GM18502 (cell line): ENCODE measurements around the gene YY1AP1.
"Not testable (repeated sequence)": the region's sequence is repeated elsewhere in the genome, so short reads cannot be mapped to it uniquely, and the experiment has no call there.

Experiments
- ATAC-seq: cut with Tn5 transposase; IDR thresholded peaks from one replicate; pipeline ENCODE4 v1.9.1; 2021; ENCODE audit warnings: mild to moderate bottlenecking; ENCODE audit not compliant: unreplicated experiment, poor library complexity

Gene YY1AP1

DNA sequence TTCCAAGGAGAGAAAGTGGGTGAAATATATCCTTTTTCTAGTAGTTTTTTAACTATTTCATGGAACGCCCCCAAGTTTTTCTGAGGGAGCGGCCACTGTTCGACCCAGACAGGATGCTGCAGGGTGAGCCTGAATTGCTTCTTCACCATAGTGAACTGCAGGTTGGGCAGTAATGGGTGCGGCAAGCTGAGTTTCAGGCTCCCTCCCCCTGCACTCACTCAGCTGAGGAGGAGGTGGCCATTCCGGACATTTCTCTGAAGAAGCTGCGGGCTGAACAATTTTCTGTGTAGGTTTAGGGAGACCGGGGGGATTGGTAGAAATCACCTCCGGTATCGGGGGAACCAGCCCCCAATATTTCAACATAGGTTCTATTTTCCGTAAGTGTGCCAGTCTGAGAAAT, 8.5 kb upstream of the YY1AP1 start:
- ATAC-seq = no peak

DNA sequence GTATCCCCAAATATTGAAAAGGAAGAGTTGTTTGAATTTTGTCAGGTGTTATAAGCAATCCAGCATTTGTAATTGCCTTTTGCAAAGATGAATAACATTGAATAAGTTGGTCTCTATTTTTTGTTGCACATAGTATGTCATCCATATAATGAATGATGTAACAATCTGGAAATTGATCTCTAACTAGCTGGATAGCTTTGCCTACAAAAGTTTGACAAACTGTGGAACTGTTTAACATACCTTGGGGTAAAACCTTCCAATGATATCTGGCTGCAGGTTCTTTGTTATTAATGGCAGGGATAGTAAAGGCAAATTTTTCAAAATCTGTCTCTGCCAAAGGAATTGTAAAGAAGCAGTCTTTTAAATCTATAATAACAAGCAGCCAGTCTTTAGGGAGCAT, 8.0 kb upstream of the YY1AP1 start:
- no peak for ATAC-seq

DNA sequence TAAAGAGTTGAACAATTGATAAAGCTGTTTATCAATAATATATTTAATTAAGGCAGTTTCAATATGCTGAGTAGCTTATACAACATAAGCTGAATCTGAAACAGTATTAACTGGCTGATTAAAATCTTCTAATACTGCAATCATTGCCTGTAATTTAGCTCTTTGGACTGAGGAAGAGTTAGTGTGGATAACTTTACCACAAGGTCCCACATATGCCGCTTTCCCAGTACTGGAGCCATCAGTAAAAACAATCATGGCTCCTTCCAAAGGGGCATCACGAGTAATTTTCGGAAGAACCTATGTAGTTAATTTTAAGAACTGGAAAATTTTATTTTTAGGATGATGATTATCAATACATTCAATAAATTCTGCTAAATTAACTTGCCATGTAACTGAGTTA, 7.0 kb upstream of the YY1AP1 start:
- no peak for ATAC-seq

DNA sequence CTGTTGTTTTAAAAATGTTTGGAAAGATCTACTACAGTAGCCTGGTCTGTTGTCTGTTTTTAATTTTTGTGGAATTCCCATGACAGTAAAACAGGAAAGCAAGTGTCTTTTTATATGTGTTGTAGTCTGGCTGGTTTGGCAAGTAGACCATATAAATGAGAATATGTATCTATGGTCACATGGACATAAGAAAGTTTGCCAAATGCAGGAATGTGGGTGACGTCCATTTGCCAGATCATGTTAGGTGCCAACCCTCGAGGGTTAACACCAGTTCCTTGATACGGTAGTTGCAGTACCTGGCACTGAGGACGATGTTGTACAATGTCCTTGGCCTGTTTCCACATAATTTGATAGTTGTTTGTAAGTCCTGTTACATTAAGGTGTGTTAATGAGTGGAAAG, 6.5 kb upstream of the YY1AP1 start:
- no peak for ATAC-seq

DNA sequence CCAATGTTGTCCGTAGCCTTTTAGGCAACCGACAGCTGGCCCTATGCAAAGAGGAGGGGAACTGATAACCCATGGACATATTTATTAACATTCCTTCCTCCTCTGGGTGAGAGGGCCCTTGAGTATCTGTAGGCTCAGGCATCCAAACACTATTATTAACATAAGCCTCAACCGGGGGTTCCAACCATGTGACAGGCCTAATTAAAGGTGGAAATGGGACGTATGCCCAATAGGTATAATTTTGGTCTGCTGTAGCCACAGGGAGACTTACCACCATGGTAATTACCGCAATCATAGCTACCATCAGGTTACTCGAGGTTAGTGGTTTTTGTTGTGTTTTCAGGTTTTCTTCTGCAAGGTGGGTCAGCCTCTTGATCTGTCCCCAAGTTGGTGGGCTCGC, 5.6 kb upstream of the YY1AP1 start:
- no peak for ATAC-seq

DNA sequence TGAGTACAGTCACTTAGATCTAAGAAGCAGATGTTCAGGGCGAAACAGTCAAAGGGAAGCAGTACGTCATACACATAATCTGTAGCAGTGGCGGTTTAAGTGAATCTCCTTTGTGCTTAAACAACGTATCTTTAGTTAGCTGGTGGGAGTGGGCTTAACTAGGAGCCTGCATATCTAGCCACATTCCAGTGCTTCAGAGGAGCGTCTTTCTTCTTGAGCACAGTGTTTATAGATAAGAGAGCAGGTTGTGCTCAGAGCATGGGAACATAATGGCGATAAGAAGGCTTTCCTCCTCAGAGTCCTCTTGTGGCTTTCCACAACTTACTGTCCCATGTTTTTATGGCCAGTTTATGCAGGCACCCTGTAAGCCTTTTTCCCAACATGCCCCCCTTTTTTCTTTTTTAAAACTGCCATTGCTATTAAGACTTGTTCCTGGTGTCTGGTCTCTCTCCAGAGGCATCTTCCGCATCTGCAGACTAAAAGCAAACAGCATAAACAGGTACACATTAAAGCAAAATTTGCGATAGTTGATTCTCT, 3.5 kb upstream of the YY1AP1 start:
- no peak for ATAC-seq

DNA sequence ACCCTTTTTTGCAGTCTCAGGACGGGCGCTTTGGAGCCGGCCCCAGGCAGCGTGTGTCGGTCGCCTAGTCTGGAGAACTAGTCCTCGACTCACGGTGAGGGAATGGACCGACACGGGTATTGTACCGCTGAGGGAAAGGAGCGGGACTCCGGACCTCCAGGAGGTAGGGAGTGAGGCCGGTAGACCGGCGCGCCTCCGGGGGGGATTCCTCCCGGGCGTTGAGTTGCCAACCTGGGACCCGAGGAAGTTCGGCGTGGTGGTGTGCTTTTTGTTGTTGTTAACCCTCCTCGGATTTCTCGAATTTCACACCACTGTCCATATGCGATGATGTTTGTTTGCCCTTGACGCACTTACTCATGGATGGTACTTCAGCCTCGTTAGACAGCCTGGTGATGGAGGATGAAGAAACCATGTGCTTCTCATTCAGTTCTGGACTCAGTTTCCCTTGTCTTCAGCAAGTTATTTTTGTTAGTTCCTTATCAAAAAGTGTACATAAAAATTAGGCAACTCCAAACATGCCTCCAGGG, 570 bp upstream of the YY1AP1 start, which contains the start of gene DAP3:
Gene DAP3 (plus strand): TSS at position 11 of the 527 bp plus-strand sequence. CDS start 20,689 bp downstream, outside the sequence.
- ATAC-seq = not testable (repeated sequence)

DNA sequence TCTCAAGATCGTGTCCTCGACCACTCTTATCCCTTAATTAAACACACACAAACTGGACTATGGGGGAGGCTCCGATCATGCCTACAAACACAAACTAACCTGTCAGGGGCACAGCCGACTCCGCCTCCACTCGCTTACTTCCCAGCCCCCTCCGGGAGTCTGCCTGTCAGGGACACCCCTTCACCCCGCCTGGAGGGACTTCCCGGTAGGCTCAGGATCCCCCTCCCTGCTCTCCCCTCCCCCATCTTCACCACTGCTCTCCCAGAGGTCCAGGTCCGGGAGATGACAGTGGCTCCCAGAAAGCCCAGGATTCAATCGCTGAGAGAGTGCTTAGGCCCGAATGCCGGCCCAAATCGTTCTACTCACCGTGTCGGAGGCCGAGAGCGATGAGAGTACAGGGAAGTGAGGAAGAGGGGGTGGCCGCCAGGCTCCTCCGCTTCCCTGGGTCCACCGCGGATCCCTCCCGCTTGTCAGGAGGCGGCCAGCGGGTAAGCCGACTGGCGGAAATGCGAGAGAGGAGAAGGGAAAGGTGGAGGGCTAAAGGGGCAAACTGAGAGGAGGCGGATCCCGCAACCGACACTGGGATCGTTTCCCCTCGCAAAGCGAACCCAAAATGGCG, 760 bp downstream of the YY1AP1 start:
- peak; percentile 30 for ATAC-seq

DNA sequence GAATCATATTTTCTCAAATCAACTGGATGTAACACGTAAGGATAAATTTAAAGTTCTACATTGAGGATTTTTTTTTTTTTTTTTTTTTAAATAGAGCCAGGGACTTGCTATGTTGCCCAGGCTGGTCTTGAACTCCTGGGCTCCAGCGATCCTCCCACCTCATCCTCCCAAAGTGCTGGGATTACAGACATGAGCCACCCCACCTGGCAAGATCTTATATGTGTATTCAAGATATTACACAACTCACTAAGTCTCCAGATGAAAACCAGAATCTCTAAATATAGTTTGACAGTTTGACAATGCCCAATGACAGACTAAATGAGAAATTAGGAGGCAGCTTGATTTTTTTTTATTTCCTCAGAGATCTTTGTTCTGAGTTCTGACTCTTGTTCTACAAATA, 6.8 kb downstream of the YY1AP1 start:
- ATAC-seq = no peak

DNA sequence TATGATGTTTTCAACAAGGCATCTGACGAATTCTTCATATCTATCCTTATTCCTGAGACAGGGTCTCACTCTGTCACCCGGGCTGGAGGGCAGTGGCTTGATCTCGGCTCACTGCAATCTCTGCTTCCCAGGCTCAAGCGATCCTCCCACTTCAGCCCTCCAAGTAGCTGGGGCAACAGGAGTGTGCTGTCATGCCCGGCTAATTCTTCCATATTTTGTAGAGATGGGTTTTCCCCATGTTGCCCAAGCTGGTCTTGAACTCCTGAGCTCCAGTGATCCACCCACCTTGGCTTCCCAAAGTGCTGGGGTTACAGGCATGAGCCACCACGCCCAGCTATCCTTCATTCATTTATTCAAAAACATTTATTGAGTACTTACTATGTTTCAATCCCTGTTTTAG, 8.0 kb downstream of the YY1AP1 start:
- no peak for ATAC-seq

DNA sequence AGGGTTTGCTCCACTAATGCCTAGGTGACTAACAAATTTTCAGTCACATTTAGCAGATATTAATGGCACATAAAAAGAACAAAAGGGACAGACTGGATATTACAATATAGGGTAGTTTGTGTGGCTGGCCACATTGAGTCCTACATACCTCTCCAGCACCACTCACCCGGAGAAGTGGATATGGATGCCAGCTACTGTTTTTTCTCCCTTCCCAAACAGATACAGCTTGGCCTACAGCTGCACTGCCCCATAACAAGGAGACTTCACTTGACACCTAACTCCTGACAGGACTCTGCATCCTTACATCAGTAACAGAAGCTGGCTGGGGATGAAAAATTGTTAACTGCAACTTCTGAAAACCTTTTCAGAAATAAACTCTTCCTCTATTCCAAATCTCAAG, 9.6 kb downstream of the YY1AP1 start:
- not testable (repeated sequence) for ATAC-seq

DNA sequence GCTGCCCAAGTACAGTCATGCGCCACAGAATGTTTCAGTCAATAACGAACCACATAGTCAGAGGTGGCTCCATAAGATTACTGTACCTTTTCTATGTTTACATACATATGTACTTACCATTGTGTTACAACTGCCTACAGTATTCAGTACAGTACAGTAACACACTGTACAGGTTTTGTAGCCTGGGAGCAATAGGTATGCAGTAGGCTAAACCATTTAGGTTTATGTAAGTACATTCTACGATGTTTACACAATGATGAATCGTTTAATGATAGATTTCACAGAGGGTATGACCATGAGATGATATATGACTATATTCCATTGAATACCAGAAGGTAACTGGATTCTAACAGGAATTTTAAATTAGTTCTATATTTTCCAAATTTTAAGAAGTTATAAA, 10.5 kb downstream of the YY1AP1 start:
- ATAC-seq = no peak

DNA sequence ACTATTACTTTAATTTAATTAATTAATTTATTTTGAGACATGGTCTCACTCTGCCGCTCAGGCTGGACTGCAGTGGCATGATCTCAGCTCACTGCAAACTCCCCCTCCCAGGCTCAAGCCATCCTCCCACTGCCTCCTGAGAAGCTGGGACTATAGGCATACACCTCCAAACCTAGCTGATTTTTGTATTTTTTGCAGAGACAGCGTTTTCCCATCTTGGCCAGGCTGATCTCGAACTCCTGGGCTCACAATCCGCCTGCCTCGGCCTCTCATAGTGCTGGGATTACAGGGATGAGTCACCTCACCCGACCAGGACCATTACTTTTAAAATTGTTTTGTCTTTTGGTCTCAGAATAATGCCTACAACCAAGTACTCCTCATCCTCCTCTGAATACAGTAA, 15.6 kb downstream of the YY1AP1 start:
- no peak for ATAC-seq

DNA sequence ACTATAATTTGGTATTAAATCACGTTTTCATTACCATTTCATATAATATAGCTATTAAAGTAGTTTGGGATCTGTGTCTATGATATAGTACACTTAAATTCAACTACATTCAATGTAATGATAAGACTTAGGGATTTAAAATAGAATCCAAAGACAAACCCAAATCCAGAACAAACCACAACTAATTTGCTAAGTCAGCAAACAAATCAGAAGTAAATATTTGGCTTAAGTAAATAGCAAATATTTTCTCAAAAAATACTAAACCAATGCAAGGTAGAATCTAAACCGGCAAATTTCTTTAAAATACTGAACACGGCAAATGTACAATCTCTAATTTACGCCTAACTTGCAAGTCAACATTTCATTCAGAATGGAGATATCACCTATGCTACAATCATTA, 16.8 kb downstream of the YY1AP1 start:
- ATAC-seq = no peak

DNA sequence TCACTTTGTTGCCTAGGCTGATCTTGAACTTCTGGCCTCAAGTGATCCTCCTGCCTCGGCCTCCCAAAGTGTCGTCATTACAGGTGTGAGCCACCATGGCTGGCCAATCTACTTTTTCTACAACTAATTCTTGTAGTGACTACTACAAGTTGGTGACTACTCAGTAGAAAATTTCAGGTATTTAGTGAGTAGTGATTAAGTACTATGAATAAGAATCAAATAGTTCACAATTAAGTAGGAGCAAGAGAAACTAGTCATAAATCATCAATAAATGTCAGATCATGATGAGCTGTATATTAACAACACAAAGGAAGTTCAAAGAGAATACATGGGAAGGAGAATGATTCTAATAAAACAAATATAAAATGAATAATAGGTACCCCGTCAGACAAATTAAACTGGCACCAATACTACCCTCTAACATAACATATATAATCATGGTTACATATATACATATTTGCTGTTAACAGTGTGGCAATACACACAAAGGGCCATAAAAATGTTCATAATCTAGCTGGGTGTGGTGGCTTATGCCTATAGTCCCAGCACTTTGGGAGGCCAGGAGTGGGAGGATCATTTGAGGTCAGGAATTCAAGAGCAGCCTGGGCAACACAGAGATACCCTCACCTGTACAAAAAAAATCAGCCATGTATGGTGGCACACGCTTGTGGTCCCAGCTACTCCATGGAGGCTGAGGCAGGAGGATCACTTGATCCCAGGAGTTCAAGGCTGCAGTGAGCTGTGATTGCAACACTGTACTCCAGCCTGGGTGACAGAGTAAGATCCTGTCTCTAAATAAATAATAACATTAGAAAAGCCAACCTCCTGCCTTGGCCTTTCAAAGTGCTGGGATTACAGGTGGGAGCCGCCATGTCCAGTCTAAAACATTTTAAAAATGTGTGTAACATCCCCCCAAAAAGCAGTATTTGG, 19.1 kb downstream of the YY1AP1 start:
- no peak for ATAC-seq

DNA sequence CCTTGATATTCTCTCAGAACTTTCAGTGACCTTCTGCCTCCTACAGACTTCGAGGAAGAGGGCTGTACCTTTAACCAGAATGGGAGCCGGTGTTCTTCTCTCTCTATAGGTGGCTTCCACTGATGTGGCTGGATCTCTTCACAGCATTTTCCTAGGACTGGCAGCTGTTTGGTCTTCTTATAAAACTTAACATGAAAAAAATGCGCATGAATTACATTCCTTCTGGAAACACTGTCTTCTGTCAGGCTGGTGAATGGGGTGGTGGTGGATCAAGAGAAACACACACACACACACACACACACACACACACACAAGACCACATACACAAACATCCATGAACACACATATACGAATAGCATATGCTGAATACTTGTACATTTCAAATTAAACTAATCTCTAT, 27.3 kb downstream of the YY1AP1 start:
- ATAC-seq = not testable (repeated sequence)

DNA sequence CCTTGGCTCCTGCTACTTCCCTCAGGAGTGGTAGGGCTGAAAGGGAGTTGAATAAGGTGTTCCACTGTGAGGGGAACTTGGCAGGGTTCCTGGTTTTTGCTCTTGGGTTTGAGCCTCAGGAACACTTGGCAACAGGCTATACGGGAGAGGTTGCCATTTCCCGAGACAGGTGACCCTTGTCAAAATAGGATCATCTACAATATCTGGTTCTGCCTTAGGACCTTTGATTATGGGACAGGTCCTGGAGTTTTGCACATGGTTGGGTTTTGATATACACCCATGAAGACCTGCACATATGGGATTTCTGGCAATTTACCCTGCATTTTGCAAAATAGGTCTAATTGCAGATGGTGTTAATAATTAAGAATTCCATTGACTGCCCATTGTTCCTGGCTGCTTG, 31.1 kb downstream of the YY1AP1 start:
- no peak for ATAC-seq

DNA sequence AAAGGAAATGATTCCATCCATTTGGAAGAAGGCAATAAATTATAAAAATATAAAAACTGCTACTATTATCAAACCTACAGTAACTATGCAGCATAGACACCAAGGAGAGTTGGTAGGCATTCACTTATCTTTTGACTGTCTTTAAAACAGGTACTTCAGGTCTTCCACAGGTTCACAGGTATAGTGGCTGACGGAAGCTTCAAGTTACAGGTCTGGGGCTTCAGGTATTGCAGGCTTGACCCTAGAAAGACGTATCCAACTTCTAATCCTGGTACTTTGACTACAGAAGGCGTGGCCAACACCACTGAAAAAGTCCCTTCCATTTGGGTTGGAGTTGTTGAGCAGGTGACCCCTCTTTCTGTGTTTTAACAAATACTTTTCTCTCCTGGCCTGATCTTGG, 35.6 kb downstream of the YY1AP1 start:
- no peak for ATAC-seq

DNA sequence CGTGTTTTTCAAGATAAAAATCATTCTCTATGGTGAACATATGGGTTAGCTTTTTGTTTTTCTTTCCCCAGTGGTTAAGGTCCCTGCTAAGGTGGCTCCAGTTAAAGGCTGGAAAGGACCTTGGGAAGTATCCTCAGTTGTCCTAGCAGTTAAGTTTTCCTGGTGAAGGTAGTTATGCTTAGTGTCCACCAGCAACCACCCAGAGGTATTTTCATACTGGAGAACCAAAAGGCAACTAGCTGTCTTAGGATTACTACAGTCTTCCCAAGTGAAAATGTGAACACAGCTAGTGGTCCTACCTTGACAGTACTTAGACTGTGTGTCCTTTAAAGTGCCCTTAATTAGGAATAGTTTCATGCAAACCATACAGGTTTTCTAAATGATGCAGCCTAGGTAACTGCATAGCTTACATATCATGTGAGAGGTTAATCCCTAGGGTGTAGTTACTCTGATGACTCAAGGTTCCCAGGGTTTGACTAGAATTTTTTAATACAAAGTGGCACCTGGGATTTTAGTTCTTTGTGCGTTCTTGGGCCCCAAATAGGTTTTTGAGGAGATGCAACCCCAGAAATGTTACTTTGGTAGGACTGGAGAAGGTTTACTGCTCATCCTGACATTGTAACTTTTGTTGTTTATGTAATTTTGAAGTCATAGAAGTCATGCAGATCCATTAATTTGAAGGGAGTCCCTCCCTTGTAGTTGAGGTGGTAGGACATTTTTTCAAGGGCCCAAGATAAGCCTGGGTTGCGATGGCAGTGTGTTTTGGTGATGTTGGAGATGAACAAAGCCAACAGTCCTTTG, 36.5 kb downstream of the YY1AP1 start:
- no peak for ATAC-seq

DNA sequence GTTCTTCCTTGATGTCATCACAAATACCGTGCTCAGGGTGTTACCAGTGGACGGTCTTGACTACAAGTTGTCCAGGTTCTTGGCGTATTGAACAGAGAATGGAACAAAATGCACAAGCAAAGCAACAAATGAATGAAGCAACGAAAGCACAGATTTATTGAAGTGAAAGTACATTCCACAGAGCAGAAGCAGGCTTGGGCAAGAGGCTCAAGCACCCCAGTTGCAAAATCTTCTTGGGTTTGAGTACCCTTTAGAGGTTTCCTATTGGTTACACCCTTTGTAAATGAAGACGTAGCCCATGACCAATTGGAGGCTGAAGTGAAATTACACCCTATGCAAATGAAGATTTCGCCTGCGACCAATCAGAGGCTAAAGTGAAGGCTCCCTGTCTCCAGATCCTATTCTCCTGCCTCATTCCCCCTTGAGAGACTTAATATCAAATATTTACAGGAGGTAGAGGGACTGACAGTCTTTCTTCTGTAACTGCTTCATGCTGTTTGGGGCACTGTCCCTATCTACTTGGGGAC, 38.3 kb downstream of the YY1AP1 start:
- no peak for ATAC-seq
